Right lobe of liver (tissue), 4 donors: ENCODE results near the gene TFF3.

Experiments
- CTCF ChIP-seq, 4 donors: fragments of 200-600 bp in 3 of 4; fragments of 450-650 bp in 1 of 4; IDR thresholded peaks; one replicate each; pipeline versions ENCODE4 v1.5.1 to v1.8.0; 2016 to 2022; ENCODE audit warnings: antibody characterized with exemption in 4 of 4, mild to moderate bottlenecking in 2 of 4
- POLR2A ChIP-seq: fragments of 450-650 bp; IDR thresholded peaks from one replicate; pipeline ENCODE4 v1.6.1; 2017; ENCODE audit warnings: antibody characterized with exemption, mild to moderate bottlenecking
- donor health status: DM: no; HTN: no; CAD: no.
- donor health status: DM: no; HTN: no; CAD: no.
- donor health status: DM: no; HTN: yes; CAD: no.

GRCh38 chr21:42306366-42307035 lies 8.7 kb downstream of the TFF3 start:
- no peak for TF ChIP-seq CTCF (IDR thresholded peaks at IDR 0.05)
- no peak for TF ChIP-seq POLR2A
